A204.1 (cell line): ENCODE data around the gene BTK.

Experiments used
- FAIRE-seq: peaks from 2 replicates; lab custom pipeline; 2012; peaks lifted over from hg19 to GRCh38; lab: Jason Lieb, UNC

The BTK gene

GRCh38 chrX:101385795-101386541 is at the start of gene BTK:
BTK (minus strand) TSS chrX:101386191; CDS start chrX:101375284, 10,907 bp downstream.
- FAIRE-seq, result no peak

- FAIRE-seq, result no peak
These were observed 44.6 kb upstream of the BTK start for GRCh38 chrX:101430457-101431078.

- no peak for FAIRE-seq
These were observed 43.9 kb upstream of the BTK start for GRCh38 chrX:101429934-101430333.

GRCh38 chrX:101427954-101428353 is 42.0 kb upstream of the BTK start:
- no peak for FAIRE-seq

GRCh38 chrX:101419489-101419888 is 33.5 kb upstream of the BTK start:
- FAIRE-seq, result no peak

- no peak for FAIRE-seq
These were observed 32.2 kb upstream of the BTK start for GRCh38 chrX:101417981-101418841.

GRCh38 chrX:101417190-101417589 is 31.2 kb upstream of the BTK start:
- FAIRE-seq, result no peak

GRCh38 chrX:101416691-101417090 is 30.7 kb upstream of the BTK start:
- no peak for FAIRE-seq

GRCh38 chrX:101415180-101416145 is 29.5 kb upstream of the BTK start:
- peak; percentile 87 for FAIRE-seq

- no peak for FAIRE-seq
These were observed 26.0 kb upstream of the BTK start for GRCh38 chrX:101411984-101412383.

GRCh38 chrX:101410461-101410860 is 24.5 kb upstream of the BTK start:
- no peak for FAIRE-seq

GRCh38 chrX:101409043-101409442 is 23.1 kb upstream of the BTK start:
- no peak for FAIRE-seq

GRCh38 chrX:101408532-101408841 is 22.5 kb upstream of the BTK start:
- FAIRE-seq, result no peak

- FAIRE-seq, result peak; percentile 99
These were observed 21.9 kb upstream of the BTK start, which contains the start of the genes GLA and HNRNPH2 for GRCh38 chrX:101407748-101408531. GLA (minus strand) TSS chrX:101407925; CDS start chrX:101407903, 22 bp downstream. HNRNPH2 (plus strand) TSS chrX:101408222; CDS start chrX:101411989, 3,767 bp downstream.

GRCh38 chrX:101407167-101407747 is 21.3 kb upstream of the BTK start:
- no peak for FAIRE-seq

GRCh38 chrX:101399825-101400224 is 13.8 kb upstream of the BTK start:
- no peak for FAIRE-seq

GRCh38 chrX:101398694-101399093 is 12.7 kb upstream of the BTK start:
- no peak for FAIRE-seq

- FAIRE-seq, result no peak
These were observed 11.8 kb upstream of the BTK start for GRCh38 chrX:101397779-101398178.

- no peak for FAIRE-seq
These were observed 9.8 kb upstream of the BTK start for GRCh38 chrX:101395789-101396188.

GRCh38 chrX:101394372-101394771 is 8.4 kb upstream of the BTK start:
- peak; percentile 63 for FAIRE-seq
